ENCODE data around the gene SPNS2.

GRCh38 chr17:4527566-4528125 lies 29.0 kb downstream of the SPNS2 start:
- TF ChIP-seq CTCF (conservative IDR thresholded peaks at IDR 0.05; ENCODE audit: low read depth, low read length) (no peak), EZH2 (IDR thresholded peaks at IDR 0.05; ENCODE audit: low read length, unreplicated experiment) (no peak)
